Upper lobe of right lung (tissue), 1 donor: ENCODE measurements around the gene TPD52L2. TPM values are rescaled to one million over a fixed set of nuclear protein-coding genes. Genes with fewer than 3 reads are reported as not detected.

Source experiments
- ATAC-seq: fragments of 200-7000 bp; cut with Tn5 transposase; one replicate; pipeline ENCODE4 v1.9.1; 2020; ENCODE audit warnings: mild to moderate bottlenecking, moderate library complexity
- DNase-seq: peaks from one replicate; pipeline ENCODE4 v3.0.0-alpha.2; 2020
- H3K27ac ChIP-seq: fragments of 200-600 bp; one replicate; pipeline ENCODE4 v1.8.0; 2022
- H3K27me3 ChIP-seq: fragments of 200-600 bp; one replicate; pipeline ENCODE4 v1.8.0; 2022; ENCODE audit warnings: mild to moderate bottlenecking
- H3K36me3 ChIP-seq: fragments of 200-600 bp; one replicate; pipeline ENCODE4 v1.8.0; 2022
- H3K4me1 ChIP-seq: fragments of 200-600 bp; one replicate; pipeline ENCODE4 v1.8.0; 2022
- H3K4me3 ChIP-seq: fragments of 200-600 bp; one replicate; pipeline ENCODE4 v1.8.0; 2022; ENCODE audit warnings: mild to moderate bottlenecking
- H3K9me3 ChIP-seq: fragments of 200-600 bp; one replicate; pipeline ENCODE4 v1.8.0; 2022
- intact Hi-C: fragments of 100-400 bp; cut with DNase I; formaldehyde crosslinking; loops from one replicate; pipeline ENCODE4 v1.11.0; 2022
- total RNA-seq: library from RNA; stranded (reverse); fragmentation: NEBNext Ultra II Directional; extraction: Animal tissue kit (Norgen Biotek cat#: 25700); gene quantifications from one replicate; pipeline ENCODE4 v1.2.1, GENCODE V29; 2021
- TF ChIP-seq, protein P1 (sequence below): fragments of 200-600 bp; IDR thresholded peaks from one replicate; pipeline ENCODE4 v1.8.0; 2022; ENCODE audit warnings: antibody characterized with exemption
- donor health status: DM: no; HTN: yes; CAD: no; lungs with severe emphysema.

TPD52L2 gene
- total RNA-seq, 1 donor from 2014 or later = 81.5 TPM

DNA sequence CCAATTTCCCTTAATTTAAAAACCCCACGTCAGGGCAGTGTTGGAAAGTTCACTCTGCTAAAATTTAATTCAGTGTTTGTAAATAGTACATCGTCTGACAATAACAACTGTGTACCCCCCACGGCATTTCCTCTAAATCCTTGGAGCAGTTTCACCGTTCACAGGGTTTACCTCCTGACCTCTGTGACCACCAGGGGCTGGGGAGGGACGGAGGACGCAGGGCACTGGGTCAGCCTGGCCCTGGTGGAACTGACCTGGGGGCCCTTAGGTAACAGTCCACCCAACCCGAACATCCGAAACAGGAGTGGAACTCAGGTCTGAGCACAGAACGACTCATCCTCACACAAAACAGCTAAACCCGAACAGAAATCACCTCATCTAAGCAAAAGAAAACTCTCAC is 36.1 kb upstream of the TPD52L2 start:
- Histone ChIP-seq H3K9me3 (no peaks in the 10 kb centered on the region), H3K4me3 (peak overlapping the region; percentile 54), H3K27me3 (no peaks in the 10 kb centered on the region), H3K4me1 (peaks cover 9% of the 10 kb centered on the region), H3K27ac (peak overlapping the region; percentile 30), H3K36me3 (no peaks in the 10 kb centered on the region)
- TF ChIP-seq, protein P1, sequence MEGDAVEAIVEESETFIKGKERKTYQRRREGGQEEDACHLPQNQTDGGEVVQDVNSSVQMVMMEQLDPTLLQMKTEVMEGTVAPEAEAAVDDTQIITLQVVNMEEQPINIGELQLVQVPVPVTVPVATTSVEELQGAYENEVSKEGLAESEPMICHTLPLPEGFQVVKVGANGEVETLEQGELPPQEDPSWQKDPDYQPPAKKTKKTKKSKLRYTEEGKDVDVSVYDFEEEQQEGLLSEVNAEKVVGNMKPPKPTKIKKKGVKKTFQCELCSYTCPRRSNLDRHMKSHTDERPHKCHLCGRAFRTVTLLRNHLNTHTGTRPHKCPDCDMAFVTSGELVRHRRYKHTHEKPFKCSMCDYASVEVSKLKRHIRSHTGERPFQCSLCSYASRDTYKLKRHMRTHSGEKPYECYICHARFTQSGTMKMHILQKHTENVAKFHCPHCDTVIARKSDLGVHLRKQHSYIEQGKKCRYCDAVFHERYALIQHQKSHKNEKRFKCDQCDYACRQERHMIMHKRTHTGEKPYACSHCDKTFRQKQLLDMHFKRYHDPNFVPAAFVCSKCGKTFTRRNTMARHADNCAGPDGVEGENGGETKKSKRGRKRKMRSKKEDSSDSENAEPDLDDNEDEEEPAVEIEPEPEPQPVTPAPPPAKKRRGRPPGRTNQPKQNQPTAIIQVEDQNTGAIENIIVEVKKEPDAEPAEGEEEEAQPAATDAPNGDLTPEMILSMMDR = no peak
- DNase-seq = no peak
- intact Hi-C loops = no loop called here
- no peak for ATAC-seq

DNA sequence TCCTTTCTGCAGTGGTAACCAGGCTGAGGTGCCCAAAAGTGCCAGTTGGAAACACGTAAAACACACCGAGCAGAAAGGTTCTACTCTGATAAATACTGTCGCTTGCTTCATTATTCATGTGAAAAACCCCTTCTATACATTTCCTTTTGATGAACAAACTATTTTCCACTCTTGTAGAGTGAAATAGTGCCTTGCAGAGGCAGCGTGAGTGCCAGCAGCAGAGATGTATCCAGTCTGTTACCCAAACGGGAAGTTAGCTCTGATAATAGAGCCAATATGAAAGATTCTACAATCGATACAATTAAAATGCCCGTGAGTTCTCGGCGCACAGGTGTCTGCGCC is 35.5 kb upstream of the TPD52L2 start:
- Histone ChIP-seq H3K27ac (peak overlapping the region; percentile 47), H3K27me3 (no peaks in the 10 kb centered on the region), H3K9me3 (no peaks in the 10 kb centered on the region), H3K4me3 (peak overlapping the region; percentile 54), H3K36me3 (no peaks in the 10 kb centered on the region), H3K4me1 (peaks cover 15% of the 10 kb centered on the region)
- DNase-seq (no peak), ATAC-seq (no peak)
- TF ChIP-seq, protein P1 = no peak
- intact Hi-C loops = no loop called here

DNA sequence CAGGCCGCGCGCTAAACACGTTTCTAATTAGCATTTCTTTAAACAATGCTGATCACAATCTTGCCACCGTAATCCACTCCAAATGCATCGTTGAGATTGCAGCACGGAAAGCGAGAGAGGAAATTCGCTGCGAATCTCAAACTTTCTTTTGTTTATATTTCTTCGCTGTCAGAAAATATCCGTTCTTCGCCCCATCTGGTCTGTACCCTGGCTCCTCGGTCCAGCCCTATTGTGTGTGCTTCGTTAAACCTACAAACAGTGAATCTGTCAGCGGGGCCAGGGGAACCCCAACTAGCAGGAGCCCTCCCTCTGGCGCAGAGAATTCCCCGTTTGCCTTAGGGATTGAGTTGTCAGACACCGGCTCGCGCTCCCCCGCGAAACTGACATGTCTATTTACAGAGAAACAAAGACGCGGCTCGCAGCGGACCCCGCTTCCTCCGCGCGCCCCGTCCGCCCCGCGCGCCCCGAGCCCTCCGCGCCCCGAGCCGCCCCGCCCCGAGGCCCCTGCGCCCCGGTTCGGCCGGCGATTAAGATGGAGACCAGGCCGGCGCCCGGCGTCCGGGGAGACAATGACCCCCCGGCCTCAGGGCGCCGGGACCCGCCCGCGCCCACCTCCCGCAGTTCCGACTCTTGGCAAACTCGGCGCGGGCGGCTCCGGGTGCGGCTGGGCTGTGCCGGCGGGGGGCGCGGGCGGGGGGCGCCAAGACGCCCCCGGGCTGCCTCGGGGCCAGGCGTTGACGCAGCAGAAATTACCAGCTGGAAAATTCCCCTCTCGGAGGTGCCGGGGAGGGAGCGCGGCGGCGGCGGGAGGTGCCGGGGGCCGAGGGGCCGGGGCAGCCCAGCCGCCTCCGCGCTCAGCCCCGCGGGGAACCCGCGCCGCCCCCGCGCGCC is 34.9 kb upstream of the TPD52L2 start:
- intact Hi-C loops = no loop called here
- DNase-seq (no peak), ATAC-seq (no peak)
- Histone ChIP-seq H3K4me3 (peak overlapping the region; percentile 54), H3K27ac (peak overlapping the region; percentile 47), H3K4me1 (peaks cover 20% of the 10 kb centered on the region), H3K9me3 (no peaks in the 10 kb centered on the region), H3K27me3 (no peaks in the 10 kb centered on the region), H3K36me3 (no peaks in the 10 kb centered on the region)
- TF ChIP-seq, protein P1 = no peak

DNA sequence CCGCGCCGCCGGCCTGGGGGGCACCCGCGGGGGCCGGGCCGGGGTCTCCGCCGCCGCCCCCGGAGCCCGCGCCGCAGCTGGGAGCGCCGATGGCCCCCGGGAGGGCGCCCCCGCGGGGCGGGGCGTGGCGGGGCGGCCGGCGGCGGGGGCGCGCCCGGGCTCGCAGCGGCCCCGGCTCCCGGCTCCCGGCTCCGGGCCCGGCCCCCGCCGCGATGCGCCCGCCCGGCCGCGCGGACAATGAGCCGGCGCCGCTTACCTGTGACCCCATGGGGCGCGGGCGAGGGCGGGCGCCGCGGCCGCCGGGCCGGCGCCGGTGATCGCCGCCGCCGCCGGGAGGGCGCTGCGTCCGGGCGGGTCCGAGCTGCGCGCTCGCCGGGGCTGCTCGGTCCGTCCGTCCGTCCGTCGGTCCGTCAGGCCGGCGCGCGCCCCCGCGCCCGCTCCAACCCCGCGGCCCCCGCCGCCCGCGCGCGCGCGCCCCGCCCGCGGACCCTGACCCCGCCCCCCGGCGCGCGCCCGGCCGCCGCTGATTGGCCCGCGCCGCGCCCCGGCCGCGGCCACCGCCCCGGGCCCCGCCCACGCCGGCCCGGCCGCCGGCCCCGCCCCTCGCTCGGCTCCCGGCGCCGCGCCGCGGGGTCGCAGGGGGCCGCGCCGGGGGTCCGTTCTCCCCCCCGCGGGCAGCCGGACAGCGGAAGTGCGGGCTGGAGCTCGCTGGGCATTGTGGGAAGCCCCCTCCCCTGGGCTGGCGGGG is 34.1 kb upstream of the TPD52L2 start, which contains the start of gene ZBTB46:
ZBTB46 (minus strand) TSS at position 424 of the 748 bp plus-strand sequence. CDS start 40,507 bp downstream, outside the sequence.
- Histone ChIP-seq H3K36me3 (no peaks in the 10 kb centered on the region), H3K27ac (peak within 1 kb of the TSS; percentile 55), H3K9me3 (no peaks in the 10 kb centered on the region), H3K4me1 (peaks cover 23% of the 10 kb centered on the region), H3K4me3 (peak within 1 kb of the TSS; percentile 54), H3K27me3 (no peaks in the 10 kb centered on the region)
- ATAC-seq (peak; percentile 65), DNase-seq (peak; percentile 83)
- TF ChIP-seq, protein P1 = no peak
- intact Hi-C loops = no loop called here

DNA sequence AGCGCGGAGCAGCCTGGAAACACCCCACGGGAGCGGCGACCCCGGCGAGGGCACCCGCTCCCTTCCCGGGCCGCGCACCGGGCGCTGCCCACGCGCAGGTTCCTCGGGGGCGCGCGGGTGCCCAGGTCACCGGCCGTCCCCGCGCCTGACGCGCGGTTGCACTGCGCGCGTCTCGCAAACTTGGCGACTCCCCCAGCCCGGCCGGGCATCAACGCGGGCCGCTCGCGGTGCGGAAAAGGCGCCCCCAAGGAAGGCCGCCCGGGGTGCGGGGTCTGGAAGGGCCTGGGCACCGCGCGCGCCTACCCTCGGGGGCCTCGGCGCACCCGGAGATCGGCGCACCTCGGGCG is 33.5 kb upstream of the TPD52L2 start:
- no peak for DNase-seq
- no peaks in the 10 kb centered on the region for H3K27me3 ChIP-seq
- H3K9me3 ChIP-seq = no peaks in the 10 kb centered on the region
- peak overlapping the region; percentile 52 for H3K4me3 ChIP-seq
- intact Hi-C loops = no loop called here
- peaks cover 23% of the 10 kb centered on the region for H3K4me1 ChIP-seq
- peak; percentile 2 for ATAC-seq
- H3K36me3 ChIP-seq = no peaks in the 10 kb centered on the region
- TF ChIP-seq, protein P1 = no peak
- peak overlapping the region; percentile 55 for H3K27ac ChIP-seq
